Activated T-cell treated with anti-CD3 and anti-CD28 coated beads, Interleukin-2, amount 50 U/mL, for 48 hours (primary cell): ENCODE data around the gene PHACTR3.

ENCODE experiments used
- DNase-seq, 2 experiments: peaks; one replicate each; pipeline ENCODE4 v3.0.0-alpha.2; 2020

Gene PHACTR3

GRCh38 chr20:59705651-59706399 lies 101.5 kb downstream of the PHACTR3 start:
- DNase-seq, result no peak

DNA sequence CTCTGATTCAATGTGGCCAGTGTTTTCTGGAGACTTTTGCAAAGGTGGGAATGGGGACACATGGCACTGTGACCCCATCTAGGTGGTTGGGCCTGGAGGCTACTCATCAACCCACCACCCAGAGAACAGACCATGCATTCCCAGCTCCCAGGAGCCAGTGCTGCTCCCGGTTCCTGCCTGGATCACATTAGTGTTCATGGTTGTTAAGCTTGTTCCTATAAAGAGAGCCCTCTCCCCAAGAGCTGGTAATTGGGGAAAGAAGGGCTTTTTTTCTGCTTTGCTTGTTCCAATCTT lies 102.0 kb downstream of the PHACTR3 start:
- DNase-seq, result no peak

- no peak for DNase-seq
Observed at GRCh38 chr20:59708326-59708725, 104.0 kb downstream of the PHACTR3 start.

- DNase-seq, result no peak
Observed at GRCh38 chr20:59709636-59710035, 105.3 kb downstream of the PHACTR3 start.

GRCh38 chr20:59718071-59718470 lies 113.7 kb downstream of the PHACTR3 start:
- DNase-seq, result no peak

- DNase-seq, result no peak
Observed at GRCh38 chr20:59718751-59719150, 114.4 kb downstream of the PHACTR3 start.

DNA sequence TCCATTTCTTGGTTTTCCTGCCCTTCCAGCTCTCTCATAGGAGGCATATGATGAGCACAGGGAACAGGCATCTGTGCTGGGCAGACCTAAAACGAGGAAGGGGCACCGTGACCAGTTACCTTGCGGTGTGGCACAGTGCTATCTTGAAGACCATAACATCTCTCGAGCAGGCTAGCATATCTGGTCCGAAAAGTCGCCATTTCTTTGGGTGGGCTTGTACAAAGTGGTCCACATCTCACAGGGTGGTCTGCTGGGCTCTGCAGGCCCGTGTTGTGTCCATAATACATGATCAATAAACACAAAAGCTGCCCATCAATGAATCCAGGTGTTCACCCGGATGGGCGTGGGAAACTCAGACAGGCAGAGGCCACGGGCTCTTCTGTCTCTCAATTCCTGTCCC lies 115.7 kb downstream of the PHACTR3 start:
- no peak for DNase-seq

DNA sequence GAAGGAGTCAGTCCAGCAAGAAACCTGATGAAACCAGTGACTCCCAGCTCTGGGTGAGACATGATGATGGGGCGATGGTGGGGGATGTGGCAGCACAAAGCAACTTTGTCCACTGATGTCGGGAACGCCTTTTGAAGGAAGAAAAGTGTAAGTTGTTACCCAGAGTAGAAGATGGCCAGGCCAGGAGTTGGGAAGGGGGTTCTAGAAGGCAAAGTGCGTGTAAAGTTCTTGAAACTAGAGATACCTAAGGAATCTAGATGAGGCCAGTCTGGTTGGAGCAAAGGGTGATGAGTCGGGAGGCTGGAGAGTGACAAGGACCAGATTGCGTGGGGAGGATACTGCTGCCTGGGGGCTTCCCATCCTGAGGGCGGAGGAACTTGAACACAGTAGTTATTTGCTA lies 117.0 kb downstream of the PHACTR3 start:
- DNase-seq, result no peak

DNA sequence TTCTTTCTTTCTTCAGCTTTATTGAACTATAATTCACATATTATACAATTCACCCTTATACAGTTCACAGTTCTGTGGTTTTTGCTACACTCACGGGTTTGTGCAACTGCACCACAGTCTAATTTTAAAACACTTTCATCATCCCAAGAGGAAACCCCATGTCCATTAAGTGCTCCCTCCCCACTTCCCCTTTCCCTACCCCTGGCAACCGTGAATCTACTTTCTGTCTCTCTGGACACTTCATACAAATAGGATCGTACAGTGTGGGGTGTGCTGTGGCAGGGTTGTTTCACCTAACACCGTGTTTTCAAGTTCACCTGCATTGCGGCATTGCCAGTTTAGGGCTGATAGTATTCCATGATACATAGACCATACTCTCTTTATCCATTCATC lies 118.8 kb downstream of the PHACTR3 start:
- DNase-seq, result no peak

GRCh38 chr20:59723607-59724456 lies 119.5 kb downstream of the PHACTR3 start:
- DNase-seq, result no peak

DNA sequence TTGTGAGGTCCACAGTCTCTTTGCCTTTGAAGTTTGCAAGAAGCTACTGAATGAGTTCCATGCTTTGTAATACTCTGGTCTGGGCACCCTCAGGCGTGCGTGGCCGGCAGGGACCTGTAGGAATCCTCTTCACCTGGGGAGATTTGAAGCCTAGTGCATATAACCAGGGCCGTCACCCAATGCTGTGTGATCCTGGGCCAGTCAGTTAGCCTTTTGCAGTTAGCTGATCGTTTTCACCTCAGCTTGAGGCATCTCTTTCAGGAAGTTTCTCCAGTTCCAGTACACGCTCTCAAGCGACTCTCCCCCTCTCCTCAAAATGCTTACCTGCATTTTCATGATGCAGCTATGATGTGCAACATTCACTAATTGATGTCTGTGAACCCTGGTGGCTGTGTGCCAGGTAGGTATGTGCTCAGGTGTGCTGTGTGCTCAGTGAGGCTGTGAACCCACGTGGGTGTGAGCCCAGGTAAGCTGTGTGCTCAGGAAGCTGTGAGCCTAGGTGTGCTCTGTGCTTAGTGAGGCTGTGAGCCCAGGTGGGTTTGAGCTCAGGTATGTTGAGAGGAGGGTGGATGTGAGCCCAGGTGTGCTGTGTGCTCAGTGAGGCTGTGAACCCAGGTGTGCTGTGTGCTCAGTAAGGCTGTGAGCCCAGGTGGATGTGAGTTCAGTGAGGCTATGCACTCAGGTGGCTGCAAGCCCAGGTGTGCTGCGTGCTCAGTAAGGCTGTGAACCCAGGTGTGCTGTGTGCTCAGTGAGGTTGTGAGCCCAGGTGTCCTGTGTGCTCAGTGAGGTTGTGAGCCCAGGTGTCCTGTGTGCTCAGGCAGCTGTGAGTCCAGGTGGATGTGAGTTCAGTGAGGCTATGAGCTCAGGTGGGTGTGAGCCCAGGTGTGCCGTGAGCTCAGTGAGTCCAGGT lies 120.4 kb downstream of the PHACTR3 start:
- no peak for DNase-seq

GRCh38 chr20:59725476-59726280 lies 121.3 kb downstream of the PHACTR3 start:
- DNase-seq, result no peak

GRCh38 chr20:59726281-59726595 lies 121.9 kb downstream of the PHACTR3 start:
- DNase-seq, result no peak

GRCh38 chr20:59728722-59729430 lies 124.5 kb downstream of the PHACTR3 start:
- DNase-seq, result no peak

- no peak for DNase-seq
Observed at GRCh38 chr20:59729506-59729905, 125.2 kb downstream of the PHACTR3 start.

- no peak for DNase-seq
Observed at GRCh38 chr20:59730722-59731121, 126.4 kb downstream of the PHACTR3 start.

DNA sequence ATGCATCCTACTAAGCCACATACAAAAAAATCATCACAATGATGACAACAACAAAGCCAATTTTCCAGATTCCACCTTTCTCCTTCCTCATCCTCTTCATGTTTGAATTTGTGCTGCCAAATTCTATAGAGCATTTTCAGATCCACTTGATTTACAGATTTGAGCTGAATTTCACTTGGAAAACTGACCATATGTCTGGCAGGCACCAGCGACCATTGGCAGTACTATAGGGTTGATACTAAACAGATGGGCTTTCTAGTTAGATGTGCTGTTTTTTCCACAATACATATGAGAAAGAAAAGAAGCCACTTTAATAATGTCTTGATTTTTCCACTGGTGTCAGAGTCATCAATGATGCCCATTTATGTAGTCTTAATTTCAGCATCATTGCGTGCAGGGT lies 127.0 kb downstream of the PHACTR3 start:
- no peak for DNase-seq

DNA sequence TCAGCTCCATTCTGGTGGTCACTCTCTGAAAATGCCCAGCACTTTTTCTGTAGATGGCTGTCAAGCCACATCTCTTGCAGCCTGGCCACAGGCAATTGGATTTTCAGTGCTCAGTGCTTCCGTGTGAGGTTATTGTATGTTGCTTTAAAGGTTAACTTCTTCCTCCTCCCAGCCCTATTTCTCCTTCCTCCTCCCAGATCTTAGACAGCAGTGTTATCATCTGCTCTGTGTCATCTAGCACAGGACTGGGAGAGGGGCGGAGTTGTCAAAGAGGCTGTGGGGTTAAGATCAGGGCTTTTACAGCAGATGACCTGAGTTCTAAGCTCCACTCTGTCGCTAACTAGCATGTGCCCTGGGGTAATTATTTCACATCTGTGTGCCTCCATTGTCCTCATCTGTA lies 129.0 kb downstream of the PHACTR3 start:
- DNase-seq, result no peak

DNA sequence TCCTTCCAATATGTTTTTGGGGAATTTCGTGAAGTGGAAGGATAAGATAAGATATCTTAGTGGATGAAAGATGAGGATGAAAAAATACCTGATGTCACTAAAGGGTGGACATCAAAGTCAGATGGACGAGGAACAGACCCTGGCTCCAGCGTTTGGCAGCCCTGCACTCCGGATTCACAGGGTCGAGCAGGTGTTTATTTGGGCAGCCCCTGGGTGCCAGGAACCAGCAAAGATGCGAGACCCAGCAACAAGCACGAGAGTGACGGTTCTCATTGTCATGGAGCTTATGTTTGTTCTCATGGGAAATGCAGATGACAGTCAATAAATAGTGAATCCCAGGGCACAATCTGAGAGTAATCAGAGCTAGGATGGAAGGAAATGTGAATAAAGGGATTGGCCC lies 131.1 kb downstream of the PHACTR3 start:
- DNase-seq, result no peak

DNA sequence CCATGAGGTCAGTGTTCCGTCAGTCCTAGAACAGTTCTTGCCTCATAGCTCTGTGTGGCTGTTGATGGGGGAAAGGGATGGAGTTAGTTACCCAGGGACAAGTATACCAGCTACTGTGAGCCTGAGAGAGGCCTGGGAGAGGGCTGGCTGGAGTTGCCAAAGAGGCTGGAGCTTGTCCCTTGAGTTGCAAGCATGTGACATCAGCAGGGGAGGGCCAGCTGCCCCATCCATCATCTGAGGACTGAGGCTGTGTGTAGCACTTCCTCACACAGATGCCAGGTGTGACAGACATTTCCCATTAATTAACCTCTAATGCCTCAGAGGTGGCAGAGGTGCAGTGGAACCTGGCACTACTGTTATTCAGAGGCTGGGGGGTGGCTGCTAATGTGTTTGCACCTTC lies 131.6 kb downstream of the PHACTR3 start:
- DNase-seq, result no peak

DNA sequence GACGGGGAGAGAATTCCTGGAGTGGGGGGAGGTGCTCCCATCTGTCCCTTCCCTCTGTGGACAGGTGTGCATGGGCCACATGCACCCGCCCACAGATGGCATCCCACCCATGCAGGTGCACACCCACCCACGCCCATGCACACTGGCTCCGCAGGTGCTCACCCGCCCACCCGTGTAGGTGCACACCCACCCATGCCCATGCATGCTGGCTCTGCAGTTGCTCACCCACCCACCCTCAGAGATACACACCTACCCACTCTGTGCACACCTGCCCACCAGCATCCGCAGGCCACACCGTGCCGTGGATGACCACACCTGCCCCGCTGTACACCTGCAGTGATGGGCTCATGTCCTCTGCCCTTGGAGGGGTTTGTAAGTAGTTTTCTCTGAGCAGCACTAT lies 132.0 kb downstream of the PHACTR3 start:
- DNase-seq, result no peak

GRCh38 chr20:59737073-59737666 lies 132.8 kb downstream of the PHACTR3 start:
- no peak for DNase-seq
